Right cardiac atrium (tissue), 5 donors: ENCODE data around the gene RTL5. TPM values are rescaled to one million over a fixed set of nuclear protein-coding genes. Genes with fewer than 3 reads are reported as not detected.
"Not testable (repeated sequence)": the region's sequence is repeated elsewhere in the genome, so short reads cannot be mapped to it uniquely, and the experiment has no call there.

ENCODE experiments used
- ATAC-seq, 2 donors: fragments of 200-7000 bp; cut with Tn5 transposase; one replicate each; pipeline versions ENCODE4 v1.8.0 to v1.9.1; 2020; ENCODE audit warnings: moderate library complexity in 2 of 2, mild to moderate bottlenecking in 1 of 2
- DNase-seq, 3 donors: peaks; one replicate each; pipeline ENCODE4 v3.0.0-alpha.2; 2020
- H3K27ac ChIP-seq: one replicate; pipeline ENCODE4 v1.5.1; 2013; ENCODE audit warnings: mild to moderate bottlenecking, low read length, control low read depth, moderate library complexity
- H3K27me3 ChIP-seq: one replicate; pipeline ENCODE4 v1.6.1; 2013; ENCODE audit not compliant: control insufficient read depth, insufficient read depth
- H3K4me1 ChIP-seq: one replicate; pipeline ENCODE4 v1.6.1; 2013; ENCODE audit warnings: low read length; ENCODE audit not compliant: control insufficient read depth, insufficient read depth
- H3K4me3 ChIP-seq: one replicate; pipeline ENCODE4 v1.5.1; 2013; ENCODE audit warnings: low read length, control low read depth
- H3K9me3 ChIP-seq: one replicate; pipeline ENCODE4 v1.6.1; 2013; ENCODE audit warnings: low read length; ENCODE audit not compliant: control insufficient read depth
- WGBS: extraction: QIAGEN DNeasy Blood & Tissue Kit; methylation state at CpG from one replicate; pipeline ENCODE4 v1.1.7; 2013; 5-methylcytosine and 5-hydroxymethylcytosine counted together
- intact Hi-C, 4 donors: fragments of 100-400 bp; cut with DNase I; formaldehyde crosslinking; loops; one replicate each; pipeline versions ENCODE4 v1.11.0 to v1.14.0; 2022 to 2023
- long read RNA-seq, 4 donors: library from polyadenylated mRNA; unstranded; transcript quantifications; one replicate each; pipeline ENCODE4 v2.0.0, GENCODE V29; 2020 to 2021
- polyA plus RNA-seq: library from polyadenylated mRNA; stranded (reverse); fragments of 200-250 nt; gene quantifications from one replicate; pipeline ENCODE4 v1.2.3, GENCODE V29; 2013
- total RNA-seq, 4 donors: library from RNA; stranded (reverse); fragmentation: NEBNext Ultra II Directional; extraction: Animal tissue kit (Norgen Biotek cat#: 25700); gene quantifications; one replicate each; pipeline ENCODE4 v1.2.1, GENCODE V29; 2021
- donor health status: healthy with polysubstance abuse.
- donor health status: DM: no; HTN: yes; CAD: no.
- donor health status: DM: no; HTN: no; CAD: no.
- donor health status: DM: no; HTN: yes; CAD: no; lungs with severe emphysema.
- donor health status: DM: yes; HTN: yes; CAD: no.

The RTL5 gene
- total RNA-seq (1 to 10 TPM; 3.0 to 5.7 (median 4.2) TPM), polyA plus RNA-seq (2.7 TPM)
- long read RNA-seq, donor 1, full-length matches to known transcripts = 9 of 9 reads
- long read RNA-seq, donor 1, partial matches to known transcripts = 0 of 9 reads
- long read RNA-seq, donor 1, other reads (novel, unspliced or antisense) = 0 of 9 reads
- long read RNA-seq, donor 2, partial matches to known transcripts = 1 of 1 reads
- long read RNA-seq, donor 2, other reads (novel, unspliced or antisense) = 0 of 1 reads
- long read RNA-seq, donor 3, full-length matches to known transcripts = 7 of 7 reads
- long read RNA-seq, donor 3, partial matches to known transcripts = 0 of 7 reads
- long read RNA-seq, donor 3, other reads (novel, unspliced or antisense) = 0 of 7 reads
- long read RNA-seq, donor 4, full-length matches to known transcripts = 4 of 5 reads
- long read RNA-seq, donor 4, partial matches to known transcripts = 0 of 5 reads
- long read RNA-seq, donor 4, other reads (novel, unspliced or antisense) = 1 of 5 reads

DNA sequence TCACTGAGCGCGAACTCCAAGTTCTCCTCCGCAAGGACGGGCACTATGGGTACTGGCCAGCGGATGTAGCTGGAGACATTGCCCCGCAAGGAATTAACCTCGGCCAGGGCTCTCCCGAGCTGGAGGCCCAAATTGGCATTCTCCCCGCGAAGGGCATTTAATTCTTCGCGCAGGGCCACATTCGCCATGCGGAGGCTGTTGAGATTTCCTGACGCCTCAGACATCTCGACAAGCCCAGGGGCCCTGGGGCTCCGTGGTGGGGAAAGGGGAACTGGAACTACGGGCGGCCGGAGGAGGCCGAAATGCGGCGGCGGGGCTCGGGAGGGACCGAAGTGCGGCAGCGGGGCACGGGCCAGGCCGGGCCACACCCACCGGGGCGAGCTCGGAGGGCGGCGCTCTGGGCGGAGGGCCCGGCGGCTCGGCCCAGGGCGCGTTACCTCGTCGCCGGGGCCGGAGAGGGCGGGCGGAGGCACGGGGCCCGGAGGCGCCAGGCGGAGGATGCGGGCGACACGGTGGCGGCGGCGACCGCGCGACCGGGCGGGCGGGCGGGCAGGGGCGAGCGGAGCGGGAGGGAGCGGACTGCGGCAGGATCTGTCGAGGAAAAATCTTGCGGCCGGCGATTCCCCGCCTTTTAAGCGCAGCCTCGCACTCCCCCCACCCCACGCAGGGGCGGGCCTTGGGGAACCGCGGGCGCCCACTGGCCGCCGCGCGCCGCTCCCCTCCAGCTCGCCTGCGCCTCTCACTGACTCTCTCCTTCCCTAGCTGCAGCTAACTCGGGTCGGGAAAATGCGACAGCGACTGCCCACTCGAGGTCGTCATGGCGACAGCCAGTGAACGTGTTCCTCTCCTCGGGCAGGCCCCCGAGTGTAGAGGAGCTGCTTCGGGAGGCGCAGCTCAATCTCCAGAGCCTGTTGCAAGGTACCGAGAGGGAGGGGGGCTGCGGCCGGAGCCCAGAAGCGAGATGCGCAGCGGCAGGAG, at the start of gene RTL5:
Gene RTL5 (minus strand): TSS at position 599 of the 978 bp plus-strand sequence.
- no peak within 1 kb of the TSS for H3K27ac ChIP-seq
- intact Hi-C loops = loop anchor here in 1 of 4 donors (5.0 kb wide), 1 partner anchor 219 kb away; the partner anchor contains the start of gene NHSL2
- H3K4me1 ChIP-seq = no peaks in the 10 kb centered on the region
- WGBS = under 1% methylated on average over 101 of the region's 106 CpGs
- H3K4me3 ChIP-seq = peak within 1 kb of the TSS; percentile 59
- H3K9me3 ChIP-seq = no peaks in the 10 kb centered on the region
- no peaks in the 10 kb centered on the region for H3K27me3 ChIP-seq
- ATAC-seq (peak; percentile 94 to 97), DNase-seq (peak; percentile 91 to 95 (median 95))

DNA sequence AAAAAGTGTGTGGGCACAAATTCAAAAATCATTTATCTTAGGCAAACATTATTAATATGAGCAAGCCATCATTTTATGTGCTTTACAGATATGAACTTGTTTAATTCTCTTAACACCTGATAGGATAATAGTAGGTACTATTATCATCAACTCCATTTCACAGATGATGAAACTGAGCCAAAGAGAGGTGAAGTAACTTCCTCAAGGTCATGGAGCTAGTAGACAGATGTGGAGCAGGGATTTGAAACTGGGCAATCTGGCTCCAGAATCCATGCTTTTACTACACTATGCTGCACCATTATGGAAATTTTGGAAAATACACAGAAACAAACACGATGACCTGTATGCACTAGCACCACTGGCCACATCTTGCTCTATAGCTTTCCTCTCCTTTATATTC, 48.8 kb upstream of the RTL5 start:
- ATAC-seq (no peak), DNase-seq (no peak)
- H3K27me3 ChIP-seq = no peaks in the 10 kb centered on the region
- H3K4me3 ChIP-seq = peak overlapping the region; percentile 83
- WGBS = 36% methylated on average over 1 of the region's 1 CpG
- peaks cover 5% of the 10 kb centered on the region for H3K4me1 ChIP-seq
- peak overlapping the region; percentile 64 for H3K27ac ChIP-seq
- intact Hi-C loops = no loop called here
- H3K9me3 ChIP-seq = no peaks in the 10 kb centered on the region

DNA sequence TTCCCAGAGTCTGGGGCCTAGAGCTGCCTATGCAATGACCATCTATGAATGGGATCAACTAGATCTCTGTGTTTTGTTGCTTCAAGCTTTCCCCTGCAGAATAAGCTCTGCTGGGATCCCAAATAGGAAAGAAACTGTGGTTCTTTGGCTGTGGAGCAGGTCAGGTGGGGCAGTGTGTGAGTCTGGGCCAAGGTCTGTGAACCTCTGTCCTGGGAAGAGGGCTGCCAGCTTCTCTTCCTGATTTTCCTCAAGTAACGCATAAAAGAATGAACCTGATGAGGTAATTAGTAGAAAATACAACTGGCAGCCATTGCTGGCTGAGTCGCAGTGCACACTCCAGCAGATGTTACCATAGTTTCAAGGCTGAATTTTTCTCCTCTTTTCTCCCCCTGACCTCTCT, 45.3 kb upstream of the RTL5 start:
- H3K9me3 ChIP-seq = no peaks in the 10 kb centered on the region
- H3K27me3 ChIP-seq = no peaks in the 10 kb centered on the region
- no peaks in the 10 kb centered on the region for H3K4me1 ChIP-seq
- 47% methylated on average over 2 of the region's 2 CpGs for WGBS
- H3K27ac ChIP-seq = no peak overlapping the region
- no peak for ATAC-seq
- no peak overlapping the region for H3K4me3 ChIP-seq
- intact Hi-C loops = no loop called here
- DNase-seq = no peak

DNA sequence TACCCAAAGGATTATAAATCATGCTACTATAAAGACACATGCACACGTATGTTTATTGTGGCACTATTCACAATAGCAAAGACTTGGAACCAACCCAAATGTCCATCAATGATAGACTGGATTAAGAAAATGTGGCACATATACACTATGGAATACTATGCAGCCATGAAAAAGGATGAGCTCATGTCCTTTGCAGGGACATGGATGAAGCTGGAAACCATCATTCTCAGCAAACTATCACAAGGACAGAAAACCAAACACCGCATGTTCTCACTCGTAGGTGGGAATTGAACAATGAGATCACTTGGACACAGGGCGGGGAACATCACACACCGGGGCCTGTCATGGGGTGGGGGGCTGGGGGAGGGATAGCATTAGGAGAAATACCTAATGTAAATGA, 44.6 kb upstream of the RTL5 start:
- H3K27ac ChIP-seq = not testable (repeated sequence)

DNA sequence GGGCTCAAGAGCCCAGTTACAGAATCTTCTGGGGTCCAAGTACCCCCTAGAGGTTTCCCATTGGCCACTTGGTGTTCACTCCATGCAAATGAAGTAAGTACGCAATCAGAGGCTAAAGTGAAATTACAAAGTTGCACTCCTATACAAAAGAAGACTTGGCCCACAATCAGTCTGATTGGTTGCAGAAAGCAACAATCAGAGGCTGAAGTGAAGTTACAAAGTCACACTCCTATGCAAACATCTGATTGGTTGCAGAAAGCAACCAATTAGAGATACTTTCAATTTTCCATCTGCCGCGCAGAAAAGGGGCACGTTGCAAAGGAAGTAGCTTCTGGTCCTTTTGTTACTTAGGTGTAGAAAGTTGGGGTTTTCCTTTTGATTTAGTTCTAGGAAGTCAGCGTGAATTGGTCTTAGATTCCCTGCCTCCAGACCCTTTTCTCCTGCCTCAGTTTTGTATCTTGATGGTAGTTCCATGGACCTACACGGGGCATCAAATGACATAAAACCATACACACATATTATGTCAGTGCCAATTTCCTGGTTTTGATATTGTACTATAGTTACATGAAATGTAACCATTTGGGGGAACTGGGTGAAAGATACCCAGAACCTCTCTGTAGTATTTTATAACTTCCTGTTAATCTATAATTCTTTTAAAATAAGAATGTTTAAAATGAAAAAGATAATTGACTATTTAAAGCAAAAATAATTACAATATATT, 37.5 kb upstream of the RTL5 start:
- no peaks in the 10 kb centered on the region for H3K9me3 ChIP-seq
- intact Hi-C loops = no loop called here
- ATAC-seq = no peak
- no peak for DNase-seq
- H3K4me3 ChIP-seq = peak overlapping the region; percentile 25
- no peak overlapping the region for H3K27ac ChIP-seq
- WGBS = 53% methylated on average over 6 of the region's 6 CpGs
- H3K4me1 ChIP-seq = no peaks in the 10 kb centered on the region
- no peaks in the 10 kb centered on the region for H3K27me3 ChIP-seq

More for the DNA sequence above, 44.6 kb upstream of the RTL5 start:
- H3K4me1 ChIP-seq, DNase-seq, H3K4me3 ChIP-seq, intact Hi-C loops, H3K27me3 ChIP-seq, ATAC-seq, H3K9me3 ChIP-seq: not testable (repeated sequence)
- 100% methylated on average over 3 of the region's 5 CpGs for WGBS

DNA sequence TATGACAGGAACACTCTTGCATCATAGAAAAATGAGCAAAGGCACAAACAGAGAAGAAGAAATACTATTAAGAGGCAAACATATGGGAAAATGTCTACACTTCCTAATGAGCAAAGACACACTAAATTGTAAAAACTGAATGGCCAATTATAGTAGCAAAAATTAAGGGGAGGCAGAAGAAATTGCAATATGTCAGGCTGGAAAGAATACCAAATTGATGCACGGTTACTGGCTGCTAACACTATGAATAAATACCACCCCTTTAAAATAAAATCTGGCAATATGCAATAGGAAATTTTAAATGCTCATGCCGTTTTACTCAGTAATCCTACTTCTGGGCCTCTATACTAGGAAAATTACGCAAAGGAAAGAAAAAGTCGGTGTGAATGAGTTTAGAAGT, 33.8 kb upstream of the RTL5 start:
- Histone ChIP-seq H3K4me3 (no peak overlapping the region), H3K27me3 (no peaks in the 10 kb centered on the region), H3K27ac (no peak overlapping the region), H3K9me3 (no peaks in the 10 kb centered on the region), H3K4me1 (no peaks in the 10 kb centered on the region)
- ATAC-seq (no peak), DNase-seq (no peak)
- intact Hi-C loops = no loop called here
- WGBS = 70% methylated on average over 4 of the region's 4 CpGs

DNA sequence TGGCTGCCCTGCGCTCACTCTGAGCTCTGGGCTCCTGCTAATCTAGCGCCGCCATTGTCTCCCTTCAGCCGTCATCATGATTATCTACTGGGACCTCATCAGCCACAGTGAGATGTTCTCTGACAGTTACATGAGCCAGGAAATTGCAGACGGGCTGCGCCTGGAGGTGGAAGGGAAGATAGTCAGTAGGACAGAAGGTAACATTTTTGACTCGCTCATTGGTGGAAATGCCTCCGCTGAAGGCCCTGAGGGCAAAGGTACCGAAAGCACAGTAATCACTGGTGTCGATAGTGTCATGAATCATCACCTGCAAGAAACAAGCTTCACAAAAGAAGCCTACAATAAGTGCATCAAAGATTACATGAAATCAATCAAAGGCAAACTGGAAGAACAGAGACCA, 28.1 kb upstream of the RTL5 start:
- Histone ChIP-seq H3K4me1 (no peaks in the 10 kb centered on the region), H3K9me3 (no peaks in the 10 kb centered on the region), H3K27ac (no peak overlapping the region), H3K27me3 (no peaks in the 10 kb centered on the region), H3K4me3 (no peak overlapping the region)
- 77% methylated on average over 10 of the region's 10 CpGs for WGBS
- DNase-seq (no peak), ATAC-seq (no peak)
- intact Hi-C loops = no loop called here

DNA sequence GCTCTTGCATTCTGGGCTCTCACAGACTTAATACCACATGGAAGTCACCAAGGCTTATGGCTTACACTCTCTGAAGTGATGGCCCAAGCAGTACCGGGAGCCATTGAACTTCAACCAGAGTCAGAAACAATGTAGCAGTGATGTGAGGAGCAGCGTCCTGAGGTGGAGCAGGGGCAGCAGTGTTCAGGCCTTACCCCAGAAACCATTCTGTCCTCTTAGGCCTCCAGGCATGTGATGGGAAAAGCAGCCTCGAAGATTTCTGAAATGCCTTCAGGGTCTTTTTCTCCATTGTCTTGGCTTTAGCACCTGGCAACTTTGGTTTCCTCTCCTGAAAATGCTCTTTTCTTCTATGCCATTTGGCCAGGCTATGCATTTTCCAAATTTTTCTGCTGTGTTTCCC, 27.1 kb upstream of the RTL5 start:
- Histone ChIP-seq H3K4me1 (no peaks in the 10 kb centered on the region), H3K4me3 (no peak overlapping the region), H3K27ac (no peak overlapping the region), H3K27me3 (no peaks in the 10 kb centered on the region), H3K9me3 (no peaks in the 10 kb centered on the region)
- no peak for DNase-seq
- intact Hi-C loops = no loop called here
- 92% methylated on average over 3 of the region's 3 CpGs for WGBS
- ATAC-seq = no peak

DNA sequence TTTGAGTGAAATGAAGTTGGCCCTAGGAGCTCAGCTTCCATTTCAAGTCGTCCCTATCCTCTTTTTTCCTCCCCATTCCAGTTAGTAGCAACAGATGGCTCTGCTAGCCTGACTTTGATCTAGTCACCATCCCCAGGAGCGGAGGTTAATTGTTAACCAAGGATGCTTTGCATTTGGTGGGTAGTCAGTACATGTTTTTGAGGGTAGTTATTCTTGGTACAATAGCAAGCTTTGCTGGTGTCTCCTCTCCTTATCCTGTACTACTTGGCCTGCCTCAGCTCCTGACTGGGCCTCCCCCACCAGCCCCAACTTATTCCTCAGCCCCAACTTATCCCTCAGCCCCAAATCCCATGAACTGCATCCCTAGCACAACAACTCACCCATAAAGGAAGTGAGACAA, 14.8 kb upstream of the RTL5 start:
- Histone ChIP-seq H3K27ac (no peak overlapping the region), H3K27me3 (no peaks in the 10 kb centered on the region), H3K9me3 (no peaks in the 10 kb centered on the region), H3K4me1 (no peaks in the 10 kb centered on the region), H3K4me3 (no peak overlapping the region)
- 93% methylated on average over 2 of the region's 2 CpGs for WGBS
- intact Hi-C loops = no loop called here
- no peak for ATAC-seq
- DNase-seq = no peak

DNA sequence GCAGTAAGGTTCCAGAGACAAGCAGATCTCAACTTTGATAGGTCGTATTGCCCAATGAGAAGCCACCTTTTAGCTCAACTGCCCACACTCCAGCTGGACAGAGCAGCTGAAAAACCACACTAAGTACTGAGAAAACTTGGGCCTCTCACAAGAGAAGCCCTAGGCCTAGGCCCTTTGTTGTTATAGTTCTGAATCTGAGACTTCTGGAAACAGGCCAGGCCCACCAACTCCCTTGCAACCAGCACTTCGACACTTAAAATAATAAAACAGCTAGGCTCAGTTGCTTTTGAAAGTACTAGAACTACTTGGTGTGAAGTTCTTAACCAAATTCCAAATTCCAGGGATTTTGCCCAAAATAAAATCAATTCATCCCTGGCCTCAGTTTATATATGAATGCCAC, 13.5 kb upstream of the RTL5 start:
- Histone ChIP-seq H3K9me3 (no peaks in the 10 kb centered on the region), H3K4me3 (no peak overlapping the region), H3K27ac (no peak overlapping the region), H3K27me3 (no peaks in the 10 kb centered on the region), H3K4me1 (no peaks in the 10 kb centered on the region)
- WGBS = 40% methylated on average over 2 of the region's 2 CpGs
- intact Hi-C loops = no loop called here
- no peak for ATAC-seq
- no peak for DNase-seq
